Prostate gland (tissue), 2 donors: ENCODE data around the gene FXYD6. TPM values are rescaled to one million over a fixed set of nuclear protein-coding genes. Genes with fewer than 3 reads are reported as not detected.
A peak's percentile ranks its signal among the peaks of the same experiment; 100 is the strongest.

Source experiments
- DNase-seq: peaks from one replicate; pipeline ENCODE4 v3.0.0-alpha.2; 2019; ENCODE audit warnings: low spot score
- H3K27ac ChIP-seq, 2 donors: fragments of 200-600 bp; sonication (generic); 2 replicates each; pipeline ENCODE4 v1.5.1; 2017 to 2019
- H3K27me3 ChIP-seq: fragments of 200-600 bp; sonication (generic); replicated peaks from 2 replicates; pipeline ENCODE4 v1.5.1; 2019; ENCODE audit not compliant: insufficient read depth
- H3K36me3 ChIP-seq, 2 donors: fragments of 200-600 bp; sonication (generic); 1 replicate in 1 of 2; 2 replicates in 1 of 2; pipeline versions ENCODE4 v1.5.1 to v1.8.1; 2017 to 2019
- H3K4me1 ChIP-seq: fragments of 200-600 bp; sonication (generic); replicated peaks from 2 replicates; pipeline ENCODE4 v1.5.1; 2019
- H3K4me3 ChIP-seq, 2 donors: fragments of 200-600 bp; sonication (generic); 2 replicates each; pipeline ENCODE4 v1.5.1; 2017 to 2019
- H3K9me3 ChIP-seq: fragments of 200-600 bp; sonication (generic); 2 replicates; pipeline ENCODE4 v1.5.1; 2017
- POLR2A ChIP-seq: fragments of 450-650 bp; IDR thresholded peaks from one replicate; pipeline ENCODE4 v1.6.1; 2016; ENCODE audit warnings: antibody characterized with exemption, mild to moderate bottlenecking
- POLR2AphosphoS5 ChIP-seq: sonication (generic); formaldehyde crosslinking; IDR thresholded peaks from one replicate; pipeline ENCODE4 v1.6.1; 2017; ENCODE audit warnings: antibody characterized with exemption
- WGBS: methylation state at CpG from one replicate; pipeline ENCODE4 v1.1.5; 2018; 5-methylcytosine and 5-hydroxymethylcytosine counted together
- intact Hi-C: fragments of 100-400 bp; cut with DNase I; formaldehyde crosslinking; loops from one replicate; pipeline ENCODE4 v1.14.2; 2022
- total RNA-seq, 2 donors: library from RNA; depleted of rRNA; stranded (reverse); fragments of >200 nt; gene quantifications; one replicate each; pipeline ENCODE4 v1.1.0, GENCODE V29; 2016
- TF ChIP-seq, protein P1 (sequence below), 4 experiments: fragments of 200-600 bp in 2 of 4; fragments of 450-650 bp in 2 of 4; sonication (generic) in 2 of 4; IDR thresholded peaks; 1 replicate in 3 of 4; 2 replicates in 1 of 4; pipeline ENCODE4 v1.5.1; 2016 to 2019; ENCODE audit warnings: antibody characterized with exemption in 4 of 4, mild to moderate bottlenecking in 2 of 4, moderate library complexity in 2 of 4

Gene FXYD6
- total RNA-seq, 2 donors from 2014 or later = 29.6 to 366 TPM

DNA sequence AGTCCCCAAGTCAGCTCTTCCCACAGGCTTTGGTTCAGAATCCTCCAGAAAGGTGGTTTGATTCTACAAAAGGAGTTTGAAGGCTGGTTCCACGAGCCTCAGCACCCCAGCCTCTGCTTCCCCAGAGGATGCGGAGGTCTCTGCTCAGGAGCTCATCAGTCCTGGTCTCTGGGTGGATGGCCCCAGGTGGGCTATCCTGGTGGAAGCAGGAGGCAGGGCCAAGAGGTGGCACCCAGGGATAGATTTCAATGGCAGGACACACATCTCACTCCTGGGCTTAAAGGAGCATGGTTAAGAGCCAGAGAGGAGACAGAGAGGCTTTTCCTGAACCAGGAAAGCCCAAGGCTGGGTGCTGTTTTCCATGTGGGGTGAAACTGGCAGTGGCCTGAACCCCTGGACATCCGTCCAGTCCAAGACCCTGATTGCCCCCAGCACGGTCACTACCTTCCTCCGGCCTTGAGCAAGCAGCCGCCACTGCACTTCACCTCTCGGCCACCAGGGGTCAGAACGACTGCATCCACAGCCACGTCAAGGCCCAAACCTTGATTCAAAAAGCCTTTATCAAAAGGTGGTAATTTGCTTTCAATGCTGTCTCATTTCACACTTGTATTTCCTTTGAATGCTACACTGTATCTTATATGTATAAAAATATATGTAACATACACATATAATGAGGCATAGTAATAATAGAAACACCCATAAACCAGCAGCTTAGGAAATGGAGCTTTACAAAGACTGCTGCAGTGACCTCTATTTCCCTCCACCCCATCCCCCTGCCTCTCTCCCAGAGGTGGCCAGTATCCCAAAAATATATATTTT lies 32.6 kb downstream of the FXYD6 start:
- Histone ChIP-seq H3K27me3 (no peaks in the 10 kb centered on the region), H3K4me3 (no peak overlapping the region), H3K9me3 (no peaks in the 10 kb centered on the region), H3K4me1 (no peaks in the 10 kb centered on the region), H3K36me3 (no peaks in the 10 kb centered on the region), H3K27ac (no peak overlapping the region)
- 23% methylated on average over 9 of the region's 9 CpGs for WGBS
- TF ChIP-seq POLR2AphosphoS5 = no peak
- TF ChIP-seq, protein P1, sequence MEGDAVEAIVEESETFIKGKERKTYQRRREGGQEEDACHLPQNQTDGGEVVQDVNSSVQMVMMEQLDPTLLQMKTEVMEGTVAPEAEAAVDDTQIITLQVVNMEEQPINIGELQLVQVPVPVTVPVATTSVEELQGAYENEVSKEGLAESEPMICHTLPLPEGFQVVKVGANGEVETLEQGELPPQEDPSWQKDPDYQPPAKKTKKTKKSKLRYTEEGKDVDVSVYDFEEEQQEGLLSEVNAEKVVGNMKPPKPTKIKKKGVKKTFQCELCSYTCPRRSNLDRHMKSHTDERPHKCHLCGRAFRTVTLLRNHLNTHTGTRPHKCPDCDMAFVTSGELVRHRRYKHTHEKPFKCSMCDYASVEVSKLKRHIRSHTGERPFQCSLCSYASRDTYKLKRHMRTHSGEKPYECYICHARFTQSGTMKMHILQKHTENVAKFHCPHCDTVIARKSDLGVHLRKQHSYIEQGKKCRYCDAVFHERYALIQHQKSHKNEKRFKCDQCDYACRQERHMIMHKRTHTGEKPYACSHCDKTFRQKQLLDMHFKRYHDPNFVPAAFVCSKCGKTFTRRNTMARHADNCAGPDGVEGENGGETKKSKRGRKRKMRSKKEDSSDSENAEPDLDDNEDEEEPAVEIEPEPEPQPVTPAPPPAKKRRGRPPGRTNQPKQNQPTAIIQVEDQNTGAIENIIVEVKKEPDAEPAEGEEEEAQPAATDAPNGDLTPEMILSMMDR (IDR thresholded peaks at IDR 0.05) = peak; percentile 95 to 99 (median 98)
- peak; percentile 68 for DNase-seq
- intact Hi-C loops = loop anchor here (1.0 to 10.0 kb wide), 3 partner anchors 63 to 211 kb away; no protein-coding TSS in a partner anchor

DNA sequence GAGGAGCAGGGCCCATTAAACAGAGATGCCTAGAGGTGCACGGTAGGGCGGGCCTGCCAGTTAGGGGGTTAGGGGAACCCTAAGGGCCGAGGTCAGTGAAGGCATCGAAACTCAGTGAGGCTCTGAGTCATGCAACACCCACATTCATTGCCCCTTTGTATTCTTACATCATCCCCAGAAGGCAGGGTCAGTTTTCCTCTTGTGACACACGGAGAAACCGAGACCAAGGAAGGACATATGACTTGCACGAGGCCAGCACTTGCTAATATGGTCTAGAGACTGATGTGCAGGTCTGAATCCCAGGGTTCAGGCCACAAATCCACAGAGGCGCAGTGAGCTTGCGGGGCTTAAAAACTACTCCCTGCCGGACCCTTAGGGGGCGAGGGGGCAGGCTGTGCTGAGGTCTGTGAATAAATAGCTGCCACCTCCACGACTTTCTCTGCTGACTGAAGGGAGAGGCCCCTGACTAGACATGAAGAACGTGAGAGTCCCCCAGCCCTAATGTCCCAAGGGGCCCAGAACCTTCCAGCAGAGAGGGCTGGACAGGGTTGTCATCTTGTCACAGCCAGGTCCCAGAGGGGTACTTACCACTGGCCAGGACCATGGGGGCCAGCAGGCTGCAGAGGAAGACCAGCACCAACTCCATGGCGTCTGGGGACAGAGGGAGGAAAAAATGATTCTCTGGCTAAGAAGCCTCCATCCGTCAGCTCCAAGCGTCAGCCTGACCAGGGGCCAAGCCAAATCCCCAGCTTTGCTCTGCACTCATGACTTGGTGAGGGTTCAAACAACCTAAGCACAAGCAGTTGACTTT lies 34.1 kb downstream of the FXYD6 start:
- Histone ChIP-seq H3K27me3 (no peaks in the 10 kb centered on the region), H3K4me1 (no peaks in the 10 kb centered on the region), H3K9me3 (no peaks in the 10 kb centered on the region), H3K4me3 (no peak overlapping the region), H3K27ac (no peak overlapping the region), H3K36me3 (no peaks in the 10 kb centered on the region)
- DNase-seq = no peak
- TF ChIP-seq, protein P1 (IDR thresholded peaks at IDR 0.05) = no peak
- TF ChIP-seq POLR2AphosphoS5 (no peak), POLR2A (no peak)
- WGBS = 83% methylated on average over 16 of the region's 16 CpGs
- intact Hi-C loops = loop anchor here (5.0 to 10.0 kb wide), 2 partner anchors 65 to 212 kb away; no protein-coding TSS in a partner anchor

DNA sequence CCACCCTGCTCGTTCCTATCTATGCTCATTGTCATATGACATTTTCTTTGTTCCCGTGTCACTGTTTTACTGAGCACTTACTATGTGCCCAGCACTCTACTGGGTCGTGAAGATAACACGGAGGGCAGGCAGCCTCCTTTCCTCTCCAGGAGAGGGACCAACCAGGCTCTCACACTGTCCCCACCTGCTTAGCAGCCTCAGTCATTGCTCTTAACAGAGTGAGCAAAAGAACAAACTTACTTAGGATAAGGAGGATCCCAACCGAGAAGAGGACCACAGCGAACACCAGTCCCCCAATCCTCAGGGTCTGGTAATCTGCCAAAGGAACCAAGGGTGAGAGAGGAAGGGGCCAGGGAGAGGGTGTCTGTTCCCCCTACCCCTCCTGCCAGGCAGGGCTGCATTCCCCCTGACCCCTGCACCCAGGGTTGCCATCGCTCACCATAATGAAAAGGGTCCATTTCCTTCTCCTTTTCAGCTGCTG lies 34.9 kb downstream of the FXYD6 start:
- H3K27me3 ChIP-seq = no peaks in the 10 kb centered on the region
- WGBS = 88% methylated on average over 7 of the region's 7 CpGs
- H3K4me1 ChIP-seq = no peaks in the 10 kb centered on the region
- intact Hi-C loops = loop anchor here (5.0 to 10.0 kb wide), 2 partner anchors 66 to 213 kb away; no protein-coding TSS in a partner anchor
- no peak overlapping the region for H3K27ac ChIP-seq
- TF ChIP-seq, protein P1 (IDR thresholded peaks at IDR 0.05) = no peak
- TF ChIP-seq POLR2A (no peak), POLR2AphosphoS5 (no peak)
- no peak for DNase-seq
- H3K36me3 ChIP-seq = no peaks in the 10 kb centered on the region
- no peak overlapping the region for H3K4me3 ChIP-seq
- H3K9me3 ChIP-seq = no peaks in the 10 kb centered on the region

DNA sequence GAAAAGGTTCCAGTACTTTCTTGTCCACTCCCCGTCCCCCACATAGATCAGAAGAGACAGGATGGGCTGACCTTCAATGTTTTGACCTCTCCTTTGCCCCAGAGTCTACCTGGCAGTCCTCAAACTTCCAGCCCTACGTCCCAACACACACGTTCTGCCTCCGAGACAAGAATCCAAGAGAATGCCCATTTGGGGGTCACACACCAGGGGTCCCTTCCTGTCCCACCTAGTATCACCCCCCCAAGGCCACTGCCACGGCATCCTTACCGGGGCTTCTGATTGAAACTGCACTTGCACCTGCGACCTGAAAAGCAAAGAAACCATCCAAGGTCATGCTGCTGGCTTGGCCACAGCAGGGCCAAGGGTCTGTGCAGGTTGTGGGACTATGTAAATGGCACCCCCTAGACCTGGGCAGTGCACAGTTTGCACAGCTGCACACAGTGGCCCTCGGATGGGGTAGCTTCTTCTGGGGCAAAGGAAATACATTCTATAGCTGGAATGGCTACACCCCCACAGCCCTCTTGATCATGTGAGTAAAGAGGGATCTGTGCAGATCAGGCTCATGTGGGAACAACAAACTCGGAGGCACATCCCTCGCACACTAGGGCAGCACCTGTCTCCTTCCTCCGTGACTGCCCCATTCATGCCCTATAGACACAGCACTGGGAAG lies 35.4 kb downstream of the FXYD6 start:
- Histone ChIP-seq H3K4me3 (no peak overlapping the region), H3K27ac (no peak overlapping the region), H3K4me1 (no peaks in the 10 kb centered on the region), H3K27me3 (no peaks in the 10 kb centered on the region), H3K36me3 (no peaks in the 10 kb centered on the region), H3K9me3 (no peaks in the 10 kb centered on the region)
- 88% methylated on average over 11 of the region's 11 CpGs for WGBS
- TF ChIP-seq POLR2AphosphoS5 (no peak), POLR2A (no peak)
- TF ChIP-seq, protein P1 (IDR thresholded peaks at IDR 0.05) = no peak
- DNase-seq = no peak
- intact Hi-C loops = loop anchor here (5.0 to 10.0 kb wide), 2 partner anchors 66 to 214 kb away; no protein-coding TSS in a partner anchor
